GM18858 (cell line): ENCODE results near the gene ZFP36.

Experiments used
- ATAC-seq: cut with Tn5 transposase; IDR thresholded peaks from one replicate; pipeline ENCODE4 v1.9.1; 2021; ENCODE audit not compliant: unreplicated experiment

The ZFP36 gene

DNA sequence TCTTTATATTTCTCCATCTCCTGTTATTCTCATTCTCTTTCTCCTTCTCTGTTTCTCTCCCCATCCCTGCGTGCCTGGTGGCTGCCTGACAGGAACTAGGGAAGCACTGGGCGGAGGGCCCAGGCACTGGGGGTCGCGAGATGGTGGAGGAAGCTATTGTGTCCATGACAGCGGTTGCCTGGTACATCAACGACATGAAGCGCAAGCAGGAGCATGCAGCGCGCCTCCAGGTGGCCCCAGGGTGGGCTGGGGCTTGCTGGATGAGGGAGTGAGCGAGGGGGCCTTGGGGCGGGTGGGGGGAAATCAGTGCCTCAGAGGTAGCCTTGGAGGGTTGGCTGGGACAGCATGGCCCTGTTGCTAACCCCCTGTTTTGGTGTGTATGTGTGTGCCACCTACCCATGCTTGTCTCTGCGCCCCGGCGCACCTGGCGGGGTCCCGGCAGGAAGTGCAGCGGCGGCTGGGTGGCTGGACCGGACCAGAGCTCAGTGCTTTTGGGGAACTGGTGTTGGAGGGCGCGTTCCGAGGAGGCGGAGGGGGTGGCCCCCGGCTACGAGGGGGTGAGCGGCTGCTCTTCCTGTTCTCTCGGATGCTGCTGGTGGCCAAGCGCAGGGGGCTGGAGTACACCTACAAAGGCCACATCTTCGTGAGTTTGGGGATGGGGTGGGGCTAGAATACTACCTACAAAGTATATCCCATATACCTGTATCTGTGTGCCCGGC, 11.0 kb downstream of the ZFP36 start:
- ATAC-seq, result no peak

DNA sequence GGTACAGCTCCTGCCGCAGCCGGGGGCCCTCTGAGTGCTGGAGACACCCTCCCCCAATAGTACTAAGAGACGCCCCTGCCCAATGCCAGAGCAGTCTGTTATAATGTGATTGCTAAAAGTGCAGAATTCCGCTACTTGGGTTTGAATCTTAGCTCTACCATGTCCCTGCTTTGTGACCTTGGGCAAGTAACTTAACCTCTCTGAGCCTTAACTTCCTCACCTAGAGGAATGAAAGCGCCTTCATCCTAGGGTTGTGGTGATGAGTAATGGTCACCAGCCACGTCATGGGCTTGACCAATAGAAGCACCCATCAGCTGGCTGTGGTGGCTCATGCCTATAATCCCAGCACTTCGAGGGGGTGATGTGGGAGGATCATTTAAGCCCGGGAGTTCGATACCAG, 12.4 kb downstream of the ZFP36 start:
- no peak for ATAC-seq

DNA sequence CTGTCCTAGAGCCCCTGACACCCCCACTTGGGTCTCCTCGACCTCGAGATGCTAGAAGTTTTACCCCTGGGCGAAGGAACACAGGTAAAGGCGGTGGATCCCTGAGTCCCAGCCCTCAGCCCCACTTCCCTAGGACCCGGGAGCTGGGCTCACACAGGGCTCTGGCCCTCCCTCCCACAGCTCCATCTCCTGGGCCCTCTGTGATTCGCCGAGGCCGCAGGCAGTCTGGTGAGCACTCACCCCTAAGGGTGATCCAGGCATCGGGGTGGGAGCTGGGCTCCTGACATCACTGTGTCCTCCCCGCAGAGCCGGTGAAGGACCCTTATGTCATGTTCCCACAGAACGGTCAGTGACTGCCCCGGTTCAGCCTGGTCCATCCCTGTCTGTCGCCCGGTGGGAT, 14.1 kb downstream of the ZFP36 start:
- no peak for ATAC-seq

DNA sequence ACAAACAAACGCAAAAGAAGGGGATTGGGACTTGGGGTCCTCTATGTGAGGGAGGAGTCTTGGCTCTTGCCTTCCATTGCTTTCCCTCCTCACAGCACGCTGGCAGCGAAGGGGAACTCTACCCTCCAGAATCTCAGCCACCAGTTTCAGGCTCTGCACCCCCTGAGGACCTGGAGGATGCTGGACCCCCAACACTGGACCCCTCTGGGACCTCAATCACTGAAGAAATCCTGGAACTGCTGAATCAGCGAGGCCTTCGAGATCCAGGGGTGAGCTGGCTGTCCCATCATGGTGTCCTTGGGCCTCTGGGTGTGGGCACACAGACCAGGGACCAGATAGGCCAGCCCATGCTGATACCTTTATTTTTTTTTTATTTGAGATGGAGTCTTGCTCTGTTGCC, 15.4 kb downstream of the ZFP36 start:
- ATAC-seq, result no peak

DNA sequence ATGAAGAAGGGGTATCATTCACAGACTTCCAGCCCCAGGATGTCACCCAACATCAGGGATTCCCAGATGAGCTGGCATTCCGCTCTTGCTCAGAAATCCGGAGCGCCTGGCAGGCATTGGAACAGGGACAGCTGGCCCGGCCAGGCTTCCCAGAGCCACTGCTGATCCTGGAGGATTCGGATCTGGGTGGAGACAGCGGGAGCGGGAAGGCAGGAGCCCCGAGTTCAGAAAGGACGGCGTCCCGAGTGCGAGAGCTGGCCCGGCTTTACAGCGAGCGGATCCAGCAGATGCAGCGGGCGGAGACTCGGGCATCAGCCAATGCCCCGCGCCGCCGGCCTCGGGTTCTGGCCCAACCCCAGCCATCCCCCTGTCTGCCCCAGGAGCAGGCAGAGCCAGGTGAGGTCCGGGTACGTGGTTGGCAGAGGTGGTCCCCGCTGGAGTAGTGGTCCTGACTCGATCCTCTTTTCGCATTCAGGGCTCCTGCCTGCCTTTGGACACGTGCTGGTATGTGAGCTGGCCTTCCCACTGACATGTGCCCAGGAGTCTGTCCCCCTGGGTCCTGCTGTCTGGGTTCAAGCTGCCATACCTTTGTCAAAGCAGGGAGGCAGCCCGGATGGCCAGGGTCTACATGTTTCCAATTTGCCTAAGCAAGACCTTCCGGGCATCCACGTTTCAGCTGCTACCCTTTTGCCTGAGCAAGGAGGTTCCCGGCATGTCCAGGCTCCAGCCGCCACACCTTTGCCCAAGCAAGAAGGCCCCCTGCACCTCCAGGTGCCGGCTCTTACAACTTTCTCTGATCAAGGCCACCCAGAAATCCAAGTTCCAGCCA, 16.8 kb downstream of the ZFP36 start:
- no peak for ATAC-seq

GRCh38 chr19:39424934-39425333, 18.3 kb downstream of the ZFP36 start:
- ATAC-seq, result no peak

DNA sequence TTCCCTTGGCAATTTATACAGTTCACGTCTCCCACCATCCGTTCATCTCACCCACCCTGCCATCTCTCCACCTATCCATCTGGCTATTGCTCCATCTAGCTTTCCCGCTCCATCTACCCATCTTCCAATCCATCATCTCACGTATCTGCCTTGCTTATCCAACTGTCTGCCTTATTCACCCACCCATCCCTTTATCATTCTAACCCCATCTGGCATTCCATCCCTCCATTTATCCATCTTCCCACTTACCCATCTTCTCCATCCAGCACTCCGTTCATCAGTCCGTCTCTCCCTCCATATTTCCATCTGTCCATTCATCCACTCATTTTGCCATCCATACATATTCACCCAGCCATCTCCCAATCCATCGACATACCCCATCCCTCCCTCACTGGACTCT, 19.1 kb downstream of the ZFP36 start:
- no peak for ATAC-seq

DNA sequence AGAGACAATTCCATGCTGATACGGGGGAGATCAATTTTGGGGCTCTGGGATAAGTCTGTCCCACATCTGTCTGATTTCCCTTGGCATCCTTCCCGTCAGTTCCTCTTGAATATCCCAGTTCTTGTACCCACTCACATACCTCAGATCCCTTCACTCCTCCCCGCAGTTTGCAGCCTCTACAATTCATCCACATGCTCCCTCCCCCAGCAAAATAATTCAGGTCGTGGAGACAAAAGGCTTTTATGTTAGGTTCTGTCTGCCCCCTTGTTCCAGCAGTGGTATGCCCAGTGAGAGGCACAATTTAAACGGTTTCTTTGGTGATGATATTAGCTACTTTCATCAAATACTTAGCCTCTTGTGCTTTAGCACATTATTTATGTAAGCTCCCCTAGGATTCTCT, 19.5 kb downstream of the ZFP36 start:
- ATAC-seq, result no peak

GRCh38 chr19:39427707-39428106, 21.1 kb downstream of the ZFP36 start:
- no peak for ATAC-seq

DNA sequence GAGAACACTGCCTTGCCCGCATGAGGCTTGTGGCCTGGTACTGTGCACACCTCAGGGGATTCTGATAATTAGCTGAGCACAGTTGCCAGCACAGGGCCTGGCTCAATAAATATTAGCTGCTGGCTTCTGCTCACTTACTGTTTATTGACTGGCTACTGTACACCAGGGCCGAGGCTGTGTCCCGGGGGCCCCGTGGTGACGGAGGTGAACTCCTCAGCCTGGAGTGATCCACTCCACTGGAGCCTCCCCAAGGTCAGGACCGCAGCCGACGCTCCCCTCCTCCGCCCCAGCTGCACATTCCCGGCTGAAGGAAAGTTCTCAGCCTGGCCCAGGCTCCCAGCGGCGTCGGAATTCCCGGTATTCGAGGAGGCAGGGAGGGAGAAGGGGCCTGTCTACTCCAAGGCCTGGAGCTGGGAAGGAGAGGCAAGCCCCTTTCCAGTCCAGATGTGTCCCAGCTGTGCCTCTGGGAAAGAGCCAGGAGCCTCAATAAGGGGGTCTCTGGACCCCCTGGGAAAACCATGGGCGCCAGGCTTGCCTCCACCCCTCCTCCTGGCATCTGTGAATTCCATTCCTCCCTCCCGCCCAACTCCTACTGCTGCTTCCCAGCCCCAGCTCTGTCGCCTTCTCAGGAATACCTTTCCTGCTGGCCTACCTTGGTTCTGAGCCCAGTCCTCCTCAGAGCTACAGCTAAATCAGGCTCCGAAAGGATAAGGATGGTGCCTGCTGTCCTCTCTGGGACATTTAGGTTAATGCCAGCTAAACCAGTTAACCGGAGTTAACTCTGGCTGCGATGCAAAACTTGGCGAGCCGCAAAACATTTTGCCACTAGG, 21.9 kb downstream of the ZFP36 start:
- no peak for ATAC-seq

GRCh38 chr19:39430675-39431593, 24.3 kb downstream of the ZFP36 start:
- ATAC-seq, result no peak

GRCh38 chr19:39432677-39433025, 26.0 kb downstream of the ZFP36 start:
- ATAC-seq, result no peak

- ATAC-seq, result no peak
These were observed 26.9 kb downstream of the ZFP36 start for GRCh38 chr19:39433480-39434079.

DNA sequence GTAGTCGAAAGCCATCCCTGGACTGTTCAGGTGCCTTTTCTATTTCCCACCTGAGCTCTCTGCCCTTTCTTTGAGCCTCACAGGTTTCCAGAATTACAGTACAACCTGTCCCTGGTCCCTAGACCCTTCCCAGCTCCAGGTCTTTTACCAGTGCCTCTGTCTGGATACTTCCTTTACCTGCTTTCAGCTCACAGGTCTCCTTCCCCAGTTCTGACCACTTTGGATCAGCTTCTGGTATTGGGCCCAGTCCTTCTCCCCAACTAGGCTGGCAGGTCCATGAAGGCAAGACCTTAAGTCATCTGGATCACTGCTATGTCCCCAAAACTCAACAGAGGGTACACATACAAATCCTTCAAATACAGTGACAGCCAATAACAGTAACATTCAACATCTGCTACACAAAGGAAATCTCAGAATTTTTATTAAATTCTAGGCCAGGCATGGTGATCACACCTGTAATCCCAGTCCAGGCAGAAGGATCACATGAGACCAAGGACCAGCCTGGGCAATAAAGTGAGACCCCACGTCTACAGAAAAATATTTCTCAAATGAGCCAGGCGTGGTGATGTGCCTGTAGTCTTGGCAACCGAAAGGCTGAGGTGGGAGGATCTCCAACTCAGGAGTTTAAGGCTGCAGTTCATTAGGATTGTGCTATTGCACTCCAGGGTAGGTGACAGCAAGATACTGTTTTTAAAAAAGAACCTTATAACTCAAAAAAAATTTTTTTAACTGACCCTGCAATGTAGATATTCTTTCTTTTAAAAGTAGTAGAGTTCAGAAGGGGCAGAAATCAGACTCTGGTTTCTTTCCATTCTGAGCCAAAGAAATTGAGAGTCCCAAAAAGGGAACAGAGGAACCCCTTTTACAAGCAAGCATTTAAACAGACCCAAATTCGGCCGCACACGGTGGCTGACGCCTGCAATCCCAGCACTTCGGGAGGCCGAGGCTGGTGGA, 27.8 kb downstream of the ZFP36 start:
- no peak for ATAC-seq

- peak; percentile 58 for ATAC-seq
These were observed 29.1 kb downstream of the ZFP36 start, which contains the start of gene RPS16 for GRCh38 chr19:39435499-39436349. Gene RPS16 (minus strand): TSS chr19:39435949. CDS start chr19:39435895, 54 bp downstream.

GRCh38 chr19:39436350-39436716, 29.7 kb downstream of the ZFP36 start:
- ATAC-seq, result no peak

GRCh38 chr19:39438270-39438934, 31.8 kb downstream of the ZFP36 start:
- ATAC-seq, result no peak
